Right lobe of liver (tissue), 4 donors: ENCODE results near the gene TCEAL2.
"Not testable (repeated sequence)": the region's sequence is repeated elsewhere in the genome, so short reads cannot be mapped to it uniquely, and the experiment has no call there.

Experiments
- POLR2A ChIP-seq: fragments of 450-650 bp; IDR thresholded peaks from one replicate; pipeline ENCODE4 v1.6.1; 2017; ENCODE audit warnings: antibody characterized with exemption, mild to moderate bottlenecking
- TF ChIP-seq, protein P1 (sequence below), 4 donors: fragments of 200-600 bp in 3 of 4; fragments of 450-650 bp in 1 of 4; IDR thresholded peaks; one replicate each; pipeline versions ENCODE4 v1.5.1 to v1.8.0; 2016 to 2022; ENCODE audit warnings: antibody characterized with exemption in 4 of 4, mild to moderate bottlenecking in 2 of 4
- donor health status: DM: no; HTN: no; CAD: no.
- donor health status: DM: no; HTN: no; CAD: no.
- donor health status: DM: no; HTN: yes; CAD: no.

DNA sequence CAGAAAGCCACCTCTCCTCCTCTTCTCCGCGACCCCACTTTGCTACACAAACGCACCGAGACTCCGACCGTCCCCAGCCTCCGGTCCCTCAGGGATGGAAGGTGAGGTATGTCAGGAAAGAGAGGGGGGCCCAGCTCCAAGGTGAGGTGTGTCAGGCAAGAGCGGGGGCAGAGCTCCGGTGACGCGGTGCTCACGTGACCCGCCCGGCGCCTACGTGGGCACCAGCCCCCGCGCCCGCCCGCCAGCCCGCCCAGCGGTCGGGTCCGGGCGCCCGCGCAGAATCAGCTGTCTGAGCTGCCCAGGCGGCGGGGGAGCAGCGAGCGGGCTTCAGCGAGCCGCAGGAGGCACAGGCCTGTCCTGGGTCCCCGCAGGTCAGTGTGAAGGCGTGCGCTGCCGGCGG lies at the start of gene TCEAL2:
- TF ChIP-seq, protein P1, sequence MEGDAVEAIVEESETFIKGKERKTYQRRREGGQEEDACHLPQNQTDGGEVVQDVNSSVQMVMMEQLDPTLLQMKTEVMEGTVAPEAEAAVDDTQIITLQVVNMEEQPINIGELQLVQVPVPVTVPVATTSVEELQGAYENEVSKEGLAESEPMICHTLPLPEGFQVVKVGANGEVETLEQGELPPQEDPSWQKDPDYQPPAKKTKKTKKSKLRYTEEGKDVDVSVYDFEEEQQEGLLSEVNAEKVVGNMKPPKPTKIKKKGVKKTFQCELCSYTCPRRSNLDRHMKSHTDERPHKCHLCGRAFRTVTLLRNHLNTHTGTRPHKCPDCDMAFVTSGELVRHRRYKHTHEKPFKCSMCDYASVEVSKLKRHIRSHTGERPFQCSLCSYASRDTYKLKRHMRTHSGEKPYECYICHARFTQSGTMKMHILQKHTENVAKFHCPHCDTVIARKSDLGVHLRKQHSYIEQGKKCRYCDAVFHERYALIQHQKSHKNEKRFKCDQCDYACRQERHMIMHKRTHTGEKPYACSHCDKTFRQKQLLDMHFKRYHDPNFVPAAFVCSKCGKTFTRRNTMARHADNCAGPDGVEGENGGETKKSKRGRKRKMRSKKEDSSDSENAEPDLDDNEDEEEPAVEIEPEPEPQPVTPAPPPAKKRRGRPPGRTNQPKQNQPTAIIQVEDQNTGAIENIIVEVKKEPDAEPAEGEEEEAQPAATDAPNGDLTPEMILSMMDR (IDR thresholded peaks at IDR 0.05) = not testable (repeated sequence)
- not testable (repeated sequence) for TF ChIP-seq POLR2A
